Measurements from ENCODE around the gene MRPL23. TPM values are rescaled to one million over a fixed set of nuclear protein-coding genes. Genes with fewer than 3 reads are reported as not detected.

MRPL23 gene
- total RNA-seq, 2 experiments from 2014 or later, result 31.1 to 38.3 TPM

GRCh38 chr11:1970956-1971355, 23.8 kb downstream of the MRPL23 start:
- H3K9me3 Mint-ChIP-seq, result no peaks in the 10 kb centered on the region
- H3K4me1 Mint-ChIP-seq (ENCODE audit: low read depth), result no peaks in the 10 kb centered on the region
- H3K4me1 ChIP-seq (ENCODE audit: insufficient read depth, low read length), result no peaks in the 10 kb centered on the region
- H3K27ac Mint-ChIP-seq, result no peak overlapping the region
- intact Hi-C loops (cut with DNase I, micrococcal nuclease), result no loop called here
- CTCF ChIA-PET, result no interaction called here
- POLR2A ChIA-PET, result no interaction called here
- DNase-seq (no peak), ATAC-seq (ENCODE audit: poor library complexity) (no peak)
- TF ChIP-seq, protein P1, sequence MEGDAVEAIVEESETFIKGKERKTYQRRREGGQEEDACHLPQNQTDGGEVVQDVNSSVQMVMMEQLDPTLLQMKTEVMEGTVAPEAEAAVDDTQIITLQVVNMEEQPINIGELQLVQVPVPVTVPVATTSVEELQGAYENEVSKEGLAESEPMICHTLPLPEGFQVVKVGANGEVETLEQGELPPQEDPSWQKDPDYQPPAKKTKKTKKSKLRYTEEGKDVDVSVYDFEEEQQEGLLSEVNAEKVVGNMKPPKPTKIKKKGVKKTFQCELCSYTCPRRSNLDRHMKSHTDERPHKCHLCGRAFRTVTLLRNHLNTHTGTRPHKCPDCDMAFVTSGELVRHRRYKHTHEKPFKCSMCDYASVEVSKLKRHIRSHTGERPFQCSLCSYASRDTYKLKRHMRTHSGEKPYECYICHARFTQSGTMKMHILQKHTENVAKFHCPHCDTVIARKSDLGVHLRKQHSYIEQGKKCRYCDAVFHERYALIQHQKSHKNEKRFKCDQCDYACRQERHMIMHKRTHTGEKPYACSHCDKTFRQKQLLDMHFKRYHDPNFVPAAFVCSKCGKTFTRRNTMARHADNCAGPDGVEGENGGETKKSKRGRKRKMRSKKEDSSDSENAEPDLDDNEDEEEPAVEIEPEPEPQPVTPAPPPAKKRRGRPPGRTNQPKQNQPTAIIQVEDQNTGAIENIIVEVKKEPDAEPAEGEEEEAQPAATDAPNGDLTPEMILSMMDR (IDR thresholded peaks at IDR 0.05), result no peak
- no peaks in the 10 kb centered on the region for H3K27me3 Mint-ChIP-seq
- no peak overlapping the region for H3K4me3 ChIP-seq (ENCODE audit: low read length)
- H3K27me3 ChIP-seq (ENCODE audit: control insufficient read depth in 1 of 2, insufficient read depth in 2 of 2, low read length in 2 of 2), result no peaks in the 10 kb centered on the region
- no peak overlapping the region for H3K27ac ChIP-seq (ENCODE audit: low read depth in 1 of 2, low read length in 2 of 2)
- no peaks in the 10 kb centered on the region for H3K9me3 ChIP-seq (ENCODE audit: control insufficient read depth in 1 of 2, insufficient read depth in 1 of 2, low read length in 2 of 2)
- no peaks in the 10 kb centered on the region for H3K36me3 Mint-ChIP-seq (ENCODE audit: low read depth)
- H3K36me3 ChIP-seq (ENCODE audit: insufficient read depth, low read length), result no peaks in the 10 kb centered on the region
- H3K4me3 Mint-ChIP-seq, result no peak overlapping the region

GRCh38 chr11:1975185-1975584, 28.1 kb downstream of the MRPL23 start:
- DNase-seq, result no peak
- no peaks in the 10 kb centered on the region for H3K27me3 Mint-ChIP-seq
- ATAC-seq (ENCODE audit: poor library complexity), result no peak
- H3K4me3 ChIP-seq (ENCODE audit: low read length), result no peak overlapping the region
- H3K9me3 Mint-ChIP-seq, result no peaks in the 10 kb centered on the region
- TF ChIP-seq, protein P1 (IDR thresholded peaks at IDR 0.05), result no peak
- no peaks in the 10 kb centered on the region for H3K9me3 ChIP-seq (ENCODE audit: control insufficient read depth in 1 of 2, insufficient read depth in 1 of 2, low read length in 2 of 2)
- no peaks in the 10 kb centered on the region for H3K4me1 Mint-ChIP-seq (ENCODE audit: low read depth)
- H3K4me1 ChIP-seq (ENCODE audit: insufficient read depth, low read length), result no peaks in the 10 kb centered on the region
- H3K27me3 ChIP-seq (ENCODE audit: control insufficient read depth in 1 of 2, insufficient read depth in 2 of 2, low read length in 2 of 2), result no peaks in the 10 kb centered on the region
- no peak overlapping the region for H3K4me3 Mint-ChIP-seq
- intact Hi-C loops (cut with DNase I, micrococcal nuclease), result no loop called here
- H3K27ac Mint-ChIP-seq, result no peak overlapping the region
- CTCF ChIA-PET, result no interaction called here
- POLR2A ChIA-PET, result no interaction called here
- no peak overlapping the region for H3K27ac ChIP-seq (ENCODE audit: low read depth in 1 of 2, low read length in 2 of 2)
- H3K36me3 Mint-ChIP-seq (ENCODE audit: low read depth), result no peaks in the 10 kb centered on the region
- no peaks in the 10 kb centered on the region for H3K36me3 ChIP-seq (ENCODE audit: insufficient read depth, low read length)

- no peaks in the 10 kb centered on the region for H3K9me3 ChIP-seq (ENCODE audit: control insufficient read depth in 1 of 2, insufficient read depth in 1 of 2, low read length in 2 of 2)
- DNase-seq, result no peak
- ChIA-PET CTCF (no interaction called here), POLR2A (no interaction called here)
- Mint-ChIP-seq H3K4me1 (ENCODE audit: low read depth) (no peaks in the 10 kb centered on the region), H3K4me3 (no peak overlapping the region), H3K36me3 (ENCODE audit: low read depth) (no peaks in the 10 kb centered on the region), H3K27ac (no peak overlapping the region), H3K9me3 (no peaks in the 10 kb centered on the region), H3K27me3 (no peaks in the 10 kb centered on the region)
- intact Hi-C loops (cut with DNase I, micrococcal nuclease), result no loop called here
- no peaks in the 10 kb centered on the region for H3K4me1 ChIP-seq (ENCODE audit: insufficient read depth, low read length)
- TF ChIP-seq, protein P1 (IDR thresholded peaks at IDR 0.05), result no peak
- no peak for ATAC-seq (ENCODE audit: poor library complexity)
- no peak overlapping the region for H3K4me3 ChIP-seq (ENCODE audit: low read length)
- no peaks in the 10 kb centered on the region for H3K27me3 ChIP-seq (ENCODE audit: control insufficient read depth in 1 of 2, insufficient read depth in 2 of 2, low read length in 2 of 2)
- H3K36me3 ChIP-seq (ENCODE audit: insufficient read depth, low read length), result no peaks in the 10 kb centered on the region
- H3K27ac ChIP-seq (ENCODE audit: low read depth in 1 of 2, low read length in 2 of 2), result no peak overlapping the region
Measured at GRCh38 chr11:1978720-1979473, 31.8 kb downstream of the MRPL23 start.
